Fibroblast of lung (primary cell): ENCODE data around the gene FSHR. TPM values are rescaled to one million over a fixed set of nuclear protein-coding genes. Genes with fewer than 3 reads are reported as not detected.
A peak's percentile ranks its signal among the peaks of the same experiment; 100 is the strongest.

Source experiments
- DNase-seq, 2 donors: peaks; one replicate each; pipeline versions ENCODE4 v3.0.0 to v3.0.0-alpha.2; 2010; ENCODE audit warnings: low read depth in 2 of 2
- H2AFZ ChIP-seq: 2 replicates; pipeline ENCODE4 v1.5.1; 2012; ENCODE audit warnings: low read length, control low read depth, inconsistent platforms
- H3K27ac ChIP-seq: 2 replicates; pipeline ENCODE4 v1.5.1; 2011; ENCODE audit warnings: low read length, control low read depth; ENCODE audit not compliant: insufficient read depth
- H3K27me3 ChIP-seq: 2 replicates; pipeline ENCODE4 v1.5.1; 2011; ENCODE audit warnings: mild to moderate bottlenecking, low read length; ENCODE audit not compliant: control insufficient read depth, insufficient read depth
- H3K36me3 ChIP-seq: 2 replicates; pipeline ENCODE4 v1.5.1; 2011; ENCODE audit warnings: low read length; ENCODE audit not compliant: control insufficient read depth, insufficient read depth
- H3K4me1 ChIP-seq: 2 replicates; pipeline ENCODE4 v1.5.1; 2011; ENCODE audit warnings: low read length; ENCODE audit not compliant: control insufficient read depth, insufficient read depth; ENCODE audit errors: extremely low read depth
- H3K4me2 ChIP-seq: 2 replicates; pipeline ENCODE4 v1.5.1; 2011; ENCODE audit warnings: low read length, control low read depth; ENCODE audit not compliant: insufficient read depth; ENCODE audit errors: extremely low read depth
- H3K4me3 ChIP-seq, 4 experiments: fragments of 200-600 bp in 1 of 4; sonication (generic) in 1 of 4; replicated peaks in 1 of 4; 2 replicates each; pipeline ENCODE4 v1.5.1; 2011 to 2016; ENCODE audit warnings: low read length in 4 of 4, low read depth in 3 of 4, mild to moderate bottlenecking in 3 of 4, control low read depth in 2 of 4, inconsistent platforms in 1 of 4, mixed read lengths in 1 of 4; ENCODE audit not compliant: insufficient read depth in 1 of 4; ENCODE audit errors: control extremely low read depth in 1 of 4
- H3K79me2 ChIP-seq: 2 replicates; pipeline ENCODE4 v1.5.1; 2012; ENCODE audit warnings: mild to moderate bottlenecking, low read length, inconsistent platforms; ENCODE audit not compliant: control insufficient read depth, insufficient read depth
- H3K9ac ChIP-seq: 2 replicates; pipeline ENCODE4 v1.5.1; 2011; ENCODE audit warnings: mild to moderate bottlenecking, low read length, control low read depth; ENCODE audit not compliant: insufficient read depth
- H3K9me3 ChIP-seq: 2 replicates; pipeline ENCODE4 v1.5.1; 2012; ENCODE audit warnings: low read depth, low read length; ENCODE audit not compliant: control insufficient read depth, insufficient read depth
- H4K20me1 ChIP-seq: 2 replicates; pipeline ENCODE4 v1.5.1; 2011; ENCODE audit warnings: low read length; ENCODE audit not compliant: control insufficient read depth, insufficient read depth; ENCODE audit errors: extremely low read depth
- CTCF ChIP-seq, 2 donors: IDR thresholded peaks in 1 of 2; conservative IDR thresholded peaks in 1 of 2; 1 replicate in 1 of 2; 2 replicates in 1 of 2; pipeline ENCODE4 v1.5.1; 2011 to 2012; ENCODE audit warnings: low read length in 2 of 2, control low read depth in 1 of 2, inconsistent platforms in 1 of 2, low read depth in 1 of 2, mild to moderate bottlenecking in 1 of 2
- EZH2 ChIP-seq: IDR thresholded peaks from 2 replicates; pipeline ENCODE4 v1.5.1; 2012; ENCODE audit warnings: low read length, control low read depth, mild to moderate bottlenecking; ENCODE audit errors: missing control alignments
- polyA plus RNA-seq, 2 donors: library from polyadenylated mRNA; depleted of rRNA in 1 of 2; stranded (reverse) in 1 of 2; unstranded in 1 of 2; fragments of >200 nt; gene quantifications; 2 replicates each; pipeline ENCODE4 v1.2.1, GENCODE V29; 2011 to 2012; ENCODE audit warnings: missing spikeins in 1 of 2
- total RNA-seq: library from RNA; depleted of rRNA; stranded (reverse); fragments of >200 nt; gene quantifications from 2 replicates; pipeline ENCODE4 v1.2.1, GENCODE V29; 2014

FSHR gene
- total and polyA plus RNA-seq, 2 donors (not counting 1 experiment from before 2014, with no cell fraction given): not detected

- peak in 1 of 2 donors; percentile 36 for DNase-seq
- TF ChIP-seq CTCF (conservative IDR thresholded peaks at IDR 0.05 in 1 of 2, IDR thresholded peaks at IDR 0.05 in 1 of 2; ENCODE audit: low read depth in 1 of 2, low read length in 2 of 2): no peak
- TF ChIP-seq EZH2: no peak
- Histone ChIP-seq H3K9ac (no peak overlapping the region), H4K20me1 (no peaks in the 10 kb centered on the region), H3K4me1 (no peaks in the 10 kb centered on the region), H3K79me2 (no peaks in the 10 kb centered on the region), H3K27ac (no peak overlapping the region), H3K9me3 (no peaks in the 10 kb centered on the region), H3K36me3 (no peaks in the 10 kb centered on the region), H3K4me2 (no peak overlapping the region), H2AFZ (no peak overlapping the region), H3K27me3 (no peaks in the 10 kb centered on the region), H3K4me3 (no peak overlapping the region)
Measured at GRCh38 chr2:49003201-49003600, 151.1 kb downstream of the FSHR start.

GRCh38 chr2:49002750-49003149 lies 151.6 kb downstream of the FSHR start:
- Histone ChIP-seq H3K79me2 (no peaks in the 10 kb centered on the region), H3K27me3 (no peaks in the 10 kb centered on the region), H3K36me3 (no peaks in the 10 kb centered on the region), H3K27ac (no peak overlapping the region), H3K4me1 (no peaks in the 10 kb centered on the region), H3K9me3 (no peaks in the 10 kb centered on the region), H3K9ac (no peak overlapping the region), H4K20me1 (no peaks in the 10 kb centered on the region), H3K4me3 (no peak overlapping the region), H2AFZ (no peak overlapping the region), H3K4me2 (no peak overlapping the region)
- peak in 1 of 2 donors; percentile 87 for DNase-seq
- TF ChIP-seq CTCF (conservative IDR thresholded peaks at IDR 0.05 in 1 of 2, IDR thresholded peaks at IDR 0.05 in 1 of 2; ENCODE audit: low read depth in 1 of 2, low read length in 2 of 2) (no peak), EZH2 (no peak)

- no peaks in the 10 kb centered on the region for H3K79me2 ChIP-seq
- no peak for TF ChIP-seq CTCF (conservative IDR thresholded peaks at IDR 0.05 in 1 of 2, IDR thresholded peaks at IDR 0.05 in 1 of 2; ENCODE audit: low read depth in 1 of 2, low read length in 2 of 2)
Measured at GRCh38 chr2:49000695-49001094, 153.6 kb downstream of the FSHR start.

More at GRCh38 chr2:49000695-49001094, 153.6 kb downstream of the FSHR start:
- no peaks in the 10 kb centered on the region for H3K27me3 ChIP-seq
- H4K20me1 ChIP-seq: no peaks in the 10 kb centered on the region
- no peaks in the 10 kb centered on the region for H3K36me3 ChIP-seq
- no peak overlapping the region for H3K4me3 ChIP-seq
- H3K4me1 ChIP-seq: no peaks in the 10 kb centered on the region
- no peak overlapping the region for H2AFZ ChIP-seq
- no peak overlapping the region for H3K27ac ChIP-seq
- H3K4me2 ChIP-seq: no peak overlapping the region
- H3K9ac ChIP-seq: no peak overlapping the region
- H3K9me3 ChIP-seq: no peaks in the 10 kb centered on the region
- DNase-seq: no peak
